ENCODE data around the gene NSL1.
"Not testable (repeated sequence)": the region's sequence is repeated elsewhere in the genome, so short reads cannot be mapped to it uniquely, and the experiment has no call there.

Gene NSL1

GRCh38 chr1:212752252-212752933 is 39.2 kb downstream of the NSL1 start:
- no peak for DNase-seq (ENCODE audit: low read depth in 1 of 2, low spot score in 1 of 2)

GRCh38 chr1:212749821-212750535 is 41.6 kb downstream of the NSL1 start:
- no peak for DNase-seq (ENCODE audit: low read depth in 1 of 2, low spot score in 1 of 2)

- DNase-seq (ENCODE audit: low read depth in 1 of 2, low spot score in 1 of 2), result no peak
These were observed 45.0 kb downstream of the NSL1 start for GRCh38 chr1:212746546-212746945.

GRCh38 chr1:212745303-212745702 is 46.3 kb downstream of the NSL1 start:
- no peak for DNase-seq (ENCODE audit: low read depth in 1 of 2, low spot score in 1 of 2)

GRCh38 chr1:212743901-212744475 is 47.6 kb downstream of the NSL1 start:
- DNase-seq (ENCODE audit: low read depth in 1 of 2, low spot score in 1 of 2), result no peak

GRCh38 chr1:212738330-212738729 is 53.2 kb downstream of the NSL1 start:
- DNase-seq (ENCODE audit: low read depth in 1 of 2, low spot score in 1 of 2), result no peak

GRCh38 chr1:212737559-212737958 is 54.0 kb downstream of the NSL1 start:
- DNase-seq (ENCODE audit: low read depth in 1 of 2, low spot score in 1 of 2), result no peak

- no peak for DNase-seq (ENCODE audit: low read depth in 1 of 2, low spot score in 1 of 2)
These were observed 58.5 kb downstream of the NSL1 start for GRCh38 chr1:212733109-212733508.

GRCh38 chr1:212731630-212732029 is 59.9 kb downstream of the NSL1 start:
- no peak for DNase-seq (ENCODE audit: low read depth in 1 of 2, low spot score in 1 of 2)

- DNase-seq (ENCODE audit: low read depth in 1 of 2, low spot score in 1 of 2), result no peak
These were observed 63.0 kb downstream of the NSL1 start for GRCh38 chr1:212728606-212729005.

GRCh38 chr1:212727386-212728181 is 64.0 kb downstream of the NSL1 start:
- DNase-seq (ENCODE audit: low read depth in 1 of 2, low spot score in 1 of 2), result no peak

GRCh38 chr1:212724679-212725078 is 66.9 kb downstream of the NSL1 start:
- not testable (repeated sequence) for DNase-seq (ENCODE audit: low read depth in 1 of 2, low spot score in 1 of 2)

GRCh38 chr1:212722270-212722957 is 69.2 kb downstream of the NSL1 start:
- DNase-seq (ENCODE audit: low read depth in 1 of 2, low spot score in 1 of 2), result no peak

- DNase-seq (ENCODE audit: low read depth in 1 of 2, low spot score in 1 of 2), result no peak
These were observed 70.0 kb downstream of the NSL1 start for GRCh38 chr1:212721388-212722247.

- no peak for DNase-seq (ENCODE audit: low read depth in 1 of 2, low spot score in 1 of 2)
These were observed 71.9 kb downstream of the NSL1 start for GRCh38 chr1:212719633-212720032.

- no peak for DNase-seq (ENCODE audit: low read depth in 1 of 2, low spot score in 1 of 2)
These were observed 73.1 kb downstream of the NSL1 start for GRCh38 chr1:212718499-212718898.

GRCh38 chr1:212716161-212716560 is 75.4 kb downstream of the NSL1 start:
- no peak for DNase-seq (ENCODE audit: low read depth in 1 of 2, low spot score in 1 of 2)

GRCh38 chr1:212713465-212714136 is 78.0 kb downstream of the NSL1 start:
- DNase-seq (ENCODE audit: low read depth in 1 of 2, low spot score in 1 of 2), result no peak

- no peak for DNase-seq (ENCODE audit: low read depth in 1 of 2, low spot score in 1 of 2)
These were observed 78.9 kb downstream of the NSL1 start for GRCh38 chr1:212712451-212713303.

Data from stimulated activated CD4-positive, alpha-beta T cell treated with anti-CD3 and anti-CD28 coated beads, Interleukin-15, amount 100 ng/mL, for 1 hour (primary cell).